ENCODE measurements around the gene TAF4B.

DNA sequence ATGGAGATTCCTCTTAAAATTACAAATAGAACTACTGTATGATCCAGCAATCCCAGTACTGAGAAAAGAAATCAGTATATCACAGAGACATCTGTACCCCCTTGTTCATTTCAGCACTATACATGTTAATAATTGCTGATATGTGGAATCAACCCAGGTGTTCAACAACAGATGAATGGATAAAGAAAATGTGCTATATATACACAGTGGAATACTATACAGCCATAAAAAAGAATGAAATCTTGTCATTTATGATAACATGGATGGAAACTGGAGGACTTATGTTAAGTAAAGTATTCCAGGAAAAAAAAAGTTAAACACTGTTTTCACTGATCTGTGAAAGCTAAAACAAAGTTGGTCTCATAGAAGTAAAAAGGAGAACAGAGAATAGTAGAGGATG is 124.7 kb downstream of the TAF4B start:
- TF ChIP-seq, protein P1, sequence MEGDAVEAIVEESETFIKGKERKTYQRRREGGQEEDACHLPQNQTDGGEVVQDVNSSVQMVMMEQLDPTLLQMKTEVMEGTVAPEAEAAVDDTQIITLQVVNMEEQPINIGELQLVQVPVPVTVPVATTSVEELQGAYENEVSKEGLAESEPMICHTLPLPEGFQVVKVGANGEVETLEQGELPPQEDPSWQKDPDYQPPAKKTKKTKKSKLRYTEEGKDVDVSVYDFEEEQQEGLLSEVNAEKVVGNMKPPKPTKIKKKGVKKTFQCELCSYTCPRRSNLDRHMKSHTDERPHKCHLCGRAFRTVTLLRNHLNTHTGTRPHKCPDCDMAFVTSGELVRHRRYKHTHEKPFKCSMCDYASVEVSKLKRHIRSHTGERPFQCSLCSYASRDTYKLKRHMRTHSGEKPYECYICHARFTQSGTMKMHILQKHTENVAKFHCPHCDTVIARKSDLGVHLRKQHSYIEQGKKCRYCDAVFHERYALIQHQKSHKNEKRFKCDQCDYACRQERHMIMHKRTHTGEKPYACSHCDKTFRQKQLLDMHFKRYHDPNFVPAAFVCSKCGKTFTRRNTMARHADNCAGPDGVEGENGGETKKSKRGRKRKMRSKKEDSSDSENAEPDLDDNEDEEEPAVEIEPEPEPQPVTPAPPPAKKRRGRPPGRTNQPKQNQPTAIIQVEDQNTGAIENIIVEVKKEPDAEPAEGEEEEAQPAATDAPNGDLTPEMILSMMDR (conservative IDR thresholded peaks at IDR 0.05 in 1 of 2, IDR thresholded peaks at IDR 0.05 in 1 of 2; ENCODE audit: extremely low read depth in 1 of 2, insufficient read depth in 1 of 2, low read depth in 1 of 2, low read length in 2 of 2): no peak
- no peak for TF ChIP-seq EZH2 (IDR thresholded peaks at IDR 0.05; ENCODE audit: borderline replicate concordance, low read length)

Measured in mammary epithelial cell (primary cell).